Measurements from ENCODE around the gene SPATA31D4. TPM values are rescaled to one million over a fixed set of nuclear protein-coding genes. Genes with fewer than 3 reads are reported as not detected.
"Not testable (repeated sequence)": the region's sequence is repeated elsewhere in the genome, so short reads cannot be mapped to it uniquely, and the experiment has no call there.

Gene SPATA31D4
- not detected in 2 replicates for total RNA-seq (2014; rRNA removed; shearing (Covaris generic))

- not testable (repeated sequence) for DNase-seq (ENCODE audit: low spot score)
These were observed at the start of gene SPATA31D4 for GRCh38 chr9:81928305-81928704. SPATA31D4 (plus strand) TSS chr9:81928428; CDS start chr9:81928514, 86 bp downstream.

GRCh38 chr9:81878530-81878929 is 49.7 kb upstream of the SPATA31D4 start:
- DNase-seq (ENCODE audit: low spot score): no peak

- peak; percentile 59 for DNase-seq (ENCODE audit: low spot score)
These were observed 48.7 kb upstream of the SPATA31D4 start for GRCh38 chr9:81879501-81879916.

GRCh38 chr9:81885602-81886001 is 42.6 kb upstream of the SPATA31D4 start:
- DNase-seq (ENCODE audit: low spot score): no peak

- no peak for DNase-seq (ENCODE audit: low spot score)
These were observed 41.6 kb upstream of the SPATA31D4 start for GRCh38 chr9:81886665-81887064.

- DNase-seq (ENCODE audit: low spot score): no peak
These were observed 38.1 kb upstream of the SPATA31D4 start for GRCh38 chr9:81890104-81890503.

- DNase-seq (ENCODE audit: low spot score): no peak
These were observed 35.8 kb upstream of the SPATA31D4 start for GRCh38 chr9:81892440-81892839.

GRCh38 chr9:81893929-81894328 is 34.3 kb upstream of the SPATA31D4 start:
- no peak for DNase-seq (ENCODE audit: low spot score)

- no peak for DNase-seq (ENCODE audit: low spot score)
These were observed 33.3 kb upstream of the SPATA31D4 start for GRCh38 chr9:81894891-81895290.

GRCh38 chr9:81896070-81896469 is 32.2 kb upstream of the SPATA31D4 start:
- DNase-seq (ENCODE audit: low spot score): no peak

- no peak for DNase-seq (ENCODE audit: low spot score)
These were observed 29.4 kb upstream of the SPATA31D4 start for GRCh38 chr9:81898851-81899250.

- no peak for DNase-seq (ENCODE audit: low spot score)
These were observed 26.0 kb upstream of the SPATA31D4 start for GRCh38 chr9:81902196-81902595.

- no peak for DNase-seq (ENCODE audit: low spot score)
These were observed 25.6 kb upstream of the SPATA31D4 start for GRCh38 chr9:81902626-81903025.

- no peak for DNase-seq (ENCODE audit: low spot score)
These were observed 21.6 kb upstream of the SPATA31D4 start for GRCh38 chr9:81906671-81907070.

GRCh38 chr9:81912135-81912534 is 16.1 kb upstream of the SPATA31D4 start:
- DNase-seq (ENCODE audit: low spot score): no peak

- DNase-seq (ENCODE audit: low spot score): no peak
These were observed 12.3 kb upstream of the SPATA31D4 start for GRCh38 chr9:81915801-81916505.

- not testable (repeated sequence) for DNase-seq (ENCODE audit: low spot score)
These were observed 9.7 kb upstream of the SPATA31D4 start for GRCh38 chr9:81918507-81918906.

- DNase-seq (ENCODE audit: low spot score): not testable (repeated sequence)
These were observed 1.9 kb downstream of the SPATA31D4 start for GRCh38 chr9:81930147-81930546.

GRCh38 chr9:81933547-81933946 is 5.3 kb downstream of the SPATA31D4 start:
- DNase-seq (ENCODE audit: low spot score): not testable (repeated sequence)

- not testable (repeated sequence) for DNase-seq (ENCODE audit: low spot score)
These were observed 15.2 kb downstream of the SPATA31D4 start, which contains the start of gene SPATA31D3 for GRCh38 chr9:81943393-81943792. SPATA31D3 (plus strand) TSS chr9:81943500; CDS start chr9:81943586, 86 bp downstream.

- DNase-seq (ENCODE audit: low spot score): not testable (repeated sequence)
These were observed 20.4 kb downstream of the SPATA31D4 start for GRCh38 chr9:81948650-81949049.

GRCh38 chr9:81953096-81953495 is 24.9 kb downstream of the SPATA31D4 start:
- no peak for DNase-seq (ENCODE audit: low spot score)

- DNase-seq (ENCODE audit: low spot score): no peak
These were observed 27.4 kb downstream of the SPATA31D4 start for GRCh38 chr9:81955625-81956024.

Measured in HT-29 (cell line).